NCI-H345 treated with DMSO at 0.1 percent for 48 hours (cell line): ENCODE data around the gene CENPF.
A peak's percentile ranks its signal among the peaks of the same experiment; 100 is the strongest.

Experiments
- DNase-seq: peaks from one replicate; lab custom pipeline; 2025; ENCODE audit not compliant: unreplicated experiment; lab: John Stamatoyannopoulos, UW

The CENPF gene

GRCh38 chr1:214617246-214617645 lies 14.3 kb downstream of the CENPF start:
- no peak for DNase-seq

- DNase-seq = no peak
Measured at GRCh38 chr1:214617843-214618242, 14.8 kb downstream of the CENPF start.

GRCh38 chr1:214621236-214621635 lies 18.2 kb downstream of the CENPF start:
- DNase-seq = no peak

- no peak for DNase-seq
Measured at GRCh38 chr1:214623430-214623829, 20.4 kb downstream of the CENPF start.

GRCh38 chr1:214632091-214632490 lies 29.1 kb downstream of the CENPF start:
- no peak for DNase-seq

- no peak for DNase-seq
Measured at GRCh38 chr1:214633686-214634085, 30.7 kb downstream of the CENPF start.

GRCh38 chr1:214634267-214634666 lies 31.3 kb downstream of the CENPF start:
- no peak for DNase-seq

GRCh38 chr1:214635086-214635485 lies 32.1 kb downstream of the CENPF start:
- no peak for DNase-seq

GRCh38 chr1:214635506-214635905 lies 32.5 kb downstream of the CENPF start:
- DNase-seq = no peak

GRCh38 chr1:214636436-214636835 lies 33.4 kb downstream of the CENPF start:
- no peak for DNase-seq

- no peak for DNase-seq
Measured at GRCh38 chr1:214637125-214637524, 34.1 kb downstream of the CENPF start.

- peak; percentile 4 for DNase-seq
Measured at GRCh38 chr1:214637722-214638458, 34.9 kb downstream of the CENPF start.

- no peak for DNase-seq
Measured at GRCh38 chr1:214638459-214638807, 35.4 kb downstream of the CENPF start.

GRCh38 chr1:214638997-214639396 lies 36.0 kb downstream of the CENPF start:
- DNase-seq = no peak

GRCh38 chr1:214640431-214641213 lies 37.6 kb downstream of the CENPF start:
- DNase-seq = no peak

GRCh38 chr1:214641214-214641895 lies 38.4 kb downstream of the CENPF start:
- DNase-seq = no peak

- no peak for DNase-seq
Measured at GRCh38 chr1:214643030-214643429, 40.0 kb downstream of the CENPF start.

GRCh38 chr1:214645712-214646111 lies 42.7 kb downstream of the CENPF start:
- DNase-seq = no peak

- DNase-seq = no peak
Measured at GRCh38 chr1:214648801-214649200, 45.8 kb downstream of the CENPF start.

GRCh38 chr1:214649607-214650006 lies 46.6 kb downstream of the CENPF start:
- DNase-seq = no peak

GRCh38 chr1:214650664-214651063 lies 47.7 kb downstream of the CENPF start:
- no peak for DNase-seq

GRCh38 chr1:214657299-214657698 lies 54.3 kb downstream of the CENPF start:
- DNase-seq = no peak
